ENCODE data around the gene DDX31. TPM values are rescaled to one million over a fixed set of nuclear protein-coding genes. Genes with fewer than 3 reads are reported as not detected.

DDX31 gene
- total RNA-seq, 2 donors from 2014 or later = 7.6 to 19.7 TPM

DNA sequence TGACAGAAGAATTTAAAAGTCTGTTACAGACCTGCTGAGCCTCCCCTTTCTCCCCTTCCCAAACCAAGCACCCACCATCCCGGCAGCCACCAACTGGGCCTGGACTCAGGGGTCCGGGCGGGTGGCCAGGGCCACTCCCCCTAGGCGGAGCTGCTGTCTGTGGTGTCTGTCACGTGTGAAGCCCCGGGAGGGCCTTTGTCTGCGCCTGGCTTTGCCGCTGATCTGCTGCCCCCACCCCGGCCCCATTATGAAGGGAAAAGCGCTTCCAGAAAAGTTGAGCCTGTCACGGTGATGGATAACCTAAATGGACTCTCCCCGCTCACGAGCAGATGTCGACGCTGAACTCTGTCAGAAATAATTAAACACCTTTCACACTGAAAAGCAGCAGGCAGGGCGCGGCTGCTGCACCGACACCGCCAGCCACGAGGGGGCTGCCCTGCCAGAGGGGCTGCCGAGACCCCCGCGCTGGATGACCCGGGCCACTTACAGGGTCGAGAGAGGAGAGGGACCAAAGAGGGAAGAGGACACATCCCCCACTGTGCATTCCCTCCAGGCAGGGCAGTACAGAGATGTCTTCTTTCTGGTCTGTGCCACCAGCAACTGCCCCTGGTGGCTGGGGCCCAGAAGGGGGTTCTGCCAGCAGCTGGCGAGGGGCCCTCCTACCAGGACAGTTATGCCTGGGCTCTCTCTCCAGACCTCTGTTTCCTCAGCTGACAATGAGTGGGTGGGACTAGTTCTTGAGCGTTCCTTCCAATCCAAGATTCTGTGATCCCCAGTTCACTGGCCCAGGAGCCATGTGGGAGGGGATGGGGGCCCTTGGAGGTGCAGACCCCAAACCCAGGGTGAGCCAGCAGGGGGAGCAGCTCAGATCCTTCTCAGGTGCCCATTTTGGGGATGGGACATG, 123.4 kb downstream of the DDX31 start:
- ATAC-seq (ENCODE audit: insufficient number of reproducible peaks, low FRiP score, low read depth) (no peak), DNase-seq (ENCODE audit: low spot score) (no peak)
- no peaks in the 10 kb centered on the region for H3K36me3 ChIP-seq
- H3K27me3 ChIP-seq (replicated peaks; ENCODE audit: insufficient read depth) = no peaks in the 10 kb centered on the region
- no peak overlapping the region for H3K4me3 ChIP-seq
- TF ChIP-seq, protein P1, sequence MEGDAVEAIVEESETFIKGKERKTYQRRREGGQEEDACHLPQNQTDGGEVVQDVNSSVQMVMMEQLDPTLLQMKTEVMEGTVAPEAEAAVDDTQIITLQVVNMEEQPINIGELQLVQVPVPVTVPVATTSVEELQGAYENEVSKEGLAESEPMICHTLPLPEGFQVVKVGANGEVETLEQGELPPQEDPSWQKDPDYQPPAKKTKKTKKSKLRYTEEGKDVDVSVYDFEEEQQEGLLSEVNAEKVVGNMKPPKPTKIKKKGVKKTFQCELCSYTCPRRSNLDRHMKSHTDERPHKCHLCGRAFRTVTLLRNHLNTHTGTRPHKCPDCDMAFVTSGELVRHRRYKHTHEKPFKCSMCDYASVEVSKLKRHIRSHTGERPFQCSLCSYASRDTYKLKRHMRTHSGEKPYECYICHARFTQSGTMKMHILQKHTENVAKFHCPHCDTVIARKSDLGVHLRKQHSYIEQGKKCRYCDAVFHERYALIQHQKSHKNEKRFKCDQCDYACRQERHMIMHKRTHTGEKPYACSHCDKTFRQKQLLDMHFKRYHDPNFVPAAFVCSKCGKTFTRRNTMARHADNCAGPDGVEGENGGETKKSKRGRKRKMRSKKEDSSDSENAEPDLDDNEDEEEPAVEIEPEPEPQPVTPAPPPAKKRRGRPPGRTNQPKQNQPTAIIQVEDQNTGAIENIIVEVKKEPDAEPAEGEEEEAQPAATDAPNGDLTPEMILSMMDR (IDR thresholded peaks at IDR 0.05) = no peak
- H3K9me3 ChIP-seq = no peaks in the 10 kb centered on the region
- H3K4me1 ChIP-seq (ENCODE audit: control insufficient read depth in 1 of 2, low read depth in 2 of 2) = peaks cover 0 to 6% of the 10 kb centered on the region in 2 donors
- H3K27ac ChIP-seq = no peak overlapping the region

DNA sequence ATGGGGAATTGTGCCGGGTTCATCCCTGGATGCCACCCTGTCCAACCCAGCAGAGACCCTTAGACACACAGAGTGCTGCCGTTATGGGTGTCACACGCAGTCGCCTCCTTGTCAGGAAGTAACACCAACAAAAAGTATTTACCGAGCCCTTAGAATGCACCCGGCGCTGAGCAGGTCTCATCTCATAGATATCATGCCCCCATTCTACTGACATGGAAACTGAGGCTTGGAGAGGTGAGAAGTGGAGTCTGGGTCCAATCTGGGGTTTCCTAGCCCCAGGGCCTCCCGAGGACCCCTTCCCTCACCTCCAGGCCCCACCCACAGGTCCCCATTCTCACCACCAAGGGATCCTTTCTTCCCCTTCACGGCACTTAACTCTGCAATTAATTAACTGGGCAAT, 124.2 kb downstream of the DDX31 start:
- Histone ChIP-seq H3K27ac (no peak overlapping the region), H3K27me3 (replicated peaks; ENCODE audit: insufficient read depth) (no peaks in the 10 kb centered on the region), H3K36me3 (no peaks in the 10 kb centered on the region), H3K4me1 (ENCODE audit: control insufficient read depth in 1 of 2, low read depth in 2 of 2) (peaks cover 0 to 6% of the 10 kb centered on the region in 2 donors), H3K9me3 (no peaks in the 10 kb centered on the region), H3K4me3 (no peak overlapping the region)
- ATAC-seq (ENCODE audit: insufficient number of reproducible peaks, low FRiP score, low read depth) (no peak), DNase-seq (ENCODE audit: low spot score) (no peak)
- TF ChIP-seq, protein P1 (IDR thresholded peaks at IDR 0.05) = no peak

DNA sequence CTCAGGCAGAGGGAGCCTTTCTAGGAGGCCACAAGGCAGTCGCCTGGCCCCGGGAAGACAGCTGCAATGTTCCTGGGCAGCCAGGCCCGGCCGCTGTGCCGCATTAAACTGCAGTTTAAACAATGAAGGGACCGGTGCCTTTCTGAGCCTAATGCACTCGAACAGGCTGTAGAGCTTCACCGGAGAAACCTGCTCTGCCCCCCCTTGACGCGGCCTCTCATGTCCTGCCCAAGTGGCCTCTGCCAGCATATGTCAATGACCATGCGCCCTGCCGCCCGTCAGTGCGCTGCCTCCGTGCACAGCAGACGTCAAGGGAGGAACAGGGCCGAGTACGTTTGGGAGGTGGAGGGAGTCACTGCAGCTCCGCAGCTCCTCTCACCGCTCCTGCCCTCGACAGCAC, 125.8 kb downstream of the DDX31 start:
- TF ChIP-seq, protein P1 (IDR thresholded peaks at IDR 0.05) = no peak
- DNase-seq (ENCODE audit: low spot score) (no peak), ATAC-seq (ENCODE audit: insufficient number of reproducible peaks, low FRiP score, low read depth) (no peak)
- Histone ChIP-seq H3K4me1 (ENCODE audit: control insufficient read depth in 1 of 2, low read depth in 2 of 2) (peaks cover 0 to 6% of the 10 kb centered on the region in 2 donors), H3K36me3 (no peaks in the 10 kb centered on the region), H3K9me3 (no peaks in the 10 kb centered on the region), H3K4me3 (no peak overlapping the region), H3K27ac (no peak overlapping the region), H3K27me3 (replicated peaks; ENCODE audit: insufficient read depth) (no peaks in the 10 kb centered on the region)

- peaks cover 0 to 6% of the 10 kb centered on the region in 2 donors for H3K4me1 ChIP-seq (ENCODE audit: control insufficient read depth in 1 of 2, low read depth in 2 of 2)
- H3K36me3 ChIP-seq = no peaks in the 10 kb centered on the region
- DNase-seq (ENCODE audit: low spot score) (no peak), ATAC-seq (ENCODE audit: insufficient number of reproducible peaks, low FRiP score, low read depth) (no peak)
- H3K27ac ChIP-seq = no peak overlapping the region
- H3K9me3 ChIP-seq = no peaks in the 10 kb centered on the region
- TF ChIP-seq, protein P1 (IDR thresholded peaks at IDR 0.05) = no peak
- H3K4me3 ChIP-seq = no peak overlapping the region
- H3K27me3 ChIP-seq (replicated peaks; ENCODE audit: insufficient read depth) = no peaks in the 10 kb centered on the region
Measured at GRCh38 chr9:132543251-132543650, 126.5 kb downstream of the DDX31 start.

Other genes starting within 250 kb of the DDX31 start
- not detected for gene BARHL1, start 87.4 kb downstream of the DDX31 start, total RNA-seq
- 10 to 100 TPM in 1 of 2 donors, 1 to 10 TPM in 1; 7.2 to 16.4 TPM for gene GTF3C4, start 481 bp upstream of the DDX31 start, total RNA-seq
- under 1 TPM; 0.42 to 0.54 TPM for gene AK8, start 208.3 kb upstream of the DDX31 start, total RNA-seq
- gene SPACA9, start 208.9 kb upstream of the DDX31 start, total RNA-seq = 1 to 10 TPM; 2.2 to 8.1 TPM